SK-N-SH (cell line): ENCODE results near the gene CNTNAP2. TPM values are rescaled to one million over a fixed set of nuclear protein-coding genes. Genes with fewer than 3 reads are reported as not detected.

Experiments used
- CTCF ChIA-PET: fragments of 300-600, 350-600 bp; formaldehyde crosslinking; extraction: SDS; loops from one replicate; lab custom pipeline; 2021; lab: Yijun Ruan, JAX
- POLR2A ChIA-PET: fragments of 350-600 bp; sonication (Branson Sonifier 250); formaldehyde crosslinking; extraction: SDS; loops from one replicate; lab custom pipeline; 2020; ENCODE audit warnings: antibody characterized with exemption, inconsistent platforms; lab: Yijun Ruan, JAX
- DNase-seq: peaks from one replicate; pipeline ENCODE4 v3.0.0; 2012
- H2AFZ ChIP-seq: fragments of 200-600 bp; sonication (generic); 2 replicates; pipeline ENCODE4 v1.8.1; 2016; ENCODE audit warnings: antibody characterized with exemption, mild to moderate bottlenecking, low read depth
- H3F3A ChIP-seq: fragments of 200-600 bp; sonication (generic); replicated peaks from 2 replicates; pipeline ENCODE3; 2016; ENCODE audit warnings: antibody characterized with exemption, mild to moderate bottlenecking; ENCODE audit not compliant: insufficient read depth
- H3K27ac ChIP-seq, 2 experiments: fragments of 200-500 bp in 1 of 2; fragments of 200-600 bp in 1 of 2; sonication (Bioruptor generic) in 1 of 2; sonication (generic), shearing (Covaris generic) in 1 of 2; 2 replicates each; pipeline versions ENCODE4 v1.5.1 to v1.6.1; 2014 to 2016; ENCODE audit warnings: low read depth in 2 of 2, inconsistent platforms in 1 of 2, low read length in 1 of 2, mild to moderate bottlenecking in 1 of 2, mixed read lengths in 1 of 2
- H3K27me3 ChIP-seq: fragments of 200-600 bp; sonication (generic), shearing (Covaris generic); 2 replicates; pipeline ENCODE4 v1.6.1; 2016; ENCODE audit warnings: mixed run types; ENCODE audit not compliant: insufficient read depth
- H3K36me3 ChIP-seq, 2 experiments: fragments of 200-500 bp in 1 of 2; fragments of 200-600 bp in 1 of 2; sonication (Bioruptor generic) in 1 of 2; sonication (generic) in 1 of 2; replicated peaks in 1 of 2; 2 replicates each; pipeline versions ENCODE3 to v1.5.1; 2014 to 2016; ENCODE audit warnings: low read length in 1 of 2, mild to moderate bottlenecking in 1 of 2; ENCODE audit not compliant: insufficient read depth in 2 of 2, control insufficient read depth in 1 of 2
- H3K4me1 ChIP-seq, 2 experiments: fragments of 200-500 bp in 1 of 2; fragments of 200-600 bp in 1 of 2; sonication (Bioruptor generic) in 1 of 2; sonication (generic), shearing (Covaris generic) in 1 of 2; 2 replicates each; pipeline versions ENCODE4 v1.5.1 to v1.6.1; 2014 to 2016; ENCODE audit warnings: low read depth in 1 of 2, low read length in 1 of 2, mixed run types in 1 of 2; ENCODE audit not compliant: insufficient read depth in 2 of 2, control insufficient read depth in 1 of 2
- H3K4me2 ChIP-seq: fragments of 200-600 bp; sonication (generic), shearing (Covaris generic); 2 replicates; pipeline ENCODE4 v1.6.1; 2017; ENCODE audit warnings: mixed run types
- H3K4me3 ChIP-seq, 2 experiments: fragments of 200-500 bp in 1 of 2; fragments of 200-600 bp in 1 of 2; sonication (Bioruptor generic) in 1 of 2; sonication (generic), shearing (Covaris generic) in 1 of 2; 2 replicates each; pipeline versions ENCODE4 v1.5.1 to v1.8.1; 2014 to 2016; ENCODE audit warnings: low read depth in 2 of 2, inconsistent platforms in 1 of 2, low read length in 1 of 2, mild to moderate bottlenecking in 1 of 2, mixed read lengths in 1 of 2, moderate library complexity in 1 of 2
- H3K79me2 ChIP-seq: fragments of 200-600 bp; sonication (generic); 2 replicates; pipeline ENCODE4 v1.8.1; 2017; ENCODE audit warnings: mild to moderate bottlenecking; ENCODE audit not compliant: insufficient read depth
- H3K9ac ChIP-seq: fragments of 200-600 bp; sonication (generic); 2 replicates; pipeline ENCODE4 v1.6.1; 2017; ENCODE audit warnings: mixed run types
- H3K9me2 ChIP-seq: fragments of 200-600 bp; sonication (generic); 2 replicates; pipeline ENCODE4 v1.6.1; 2017; ENCODE audit warnings: mixed run types
- H3K9me3 ChIP-seq: fragments of 200-600 bp; sonication (generic); 2 replicates; pipeline ENCODE4 v1.6.1; 2017; ENCODE audit warnings: mixed run types, mild to moderate bottlenecking, moderate library complexity
- H4K20me1 ChIP-seq: fragments of 200-600 bp; sonication (generic); 2 replicates; pipeline ENCODE4 v1.6.1; 2017; ENCODE audit warnings: mild to moderate bottlenecking, mixed run types; ENCODE audit not compliant: insufficient read depth
- CHD2 ChIP-seq: fragments of 150-350 bp; IDR thresholded peaks from 2 replicates; pipeline ENCODE4 v1.6.1; 2018; ENCODE audit warnings: low read length; ENCODE audit not compliant: partially characterized antibody
- ELF1 ChIP-seq: IDR thresholded peaks from 2 replicates; pipeline ENCODE4 v1.4.0; 2012
- EP300 ChIP-seq, 2 experiments: IDR thresholded peaks; 2 replicates each; pipeline versions ENCODE4 v1.4.0 to v1.6.1; 2012; ENCODE audit warnings: borderline replicate concordance in 1 of 2, low read depth in 1 of 2, low read length in 1 of 2
- FOSL2 ChIP-seq: IDR thresholded peaks from 2 replicates; pipeline ENCODE4 v1.4.0; 2012; ENCODE audit warnings: low read depth, mild to moderate bottlenecking, moderate library complexity, borderline replicate concordance
- FOXJ3 ChIP-seq: sonication (generic); formaldehyde crosslinking; IDR thresholded peaks from 2 replicates; pipeline ENCODE4 v1.5.1; 2020; ENCODE audit warnings: mild to moderate bottlenecking, missing genetic modification reagents
- GATA2 ChIP-seq: sonication (generic); formaldehyde crosslinking; IDR thresholded peaks from 2 replicates; pipeline ENCODE4 v1.5.0; 2020; ENCODE audit warnings: mild to moderate bottlenecking, missing genetic modification reagents
- MEF2A ChIP-seq: IDR thresholded peaks from 2 replicates; pipeline ENCODE4 v1.4.0; 2012; ENCODE audit warnings: low read depth, borderline replicate concordance
- MXI1 ChIP-seq: IDR thresholded peaks from 2 replicates; pipeline ENCODE4 v1.6.1; 2012; ENCODE audit warnings: mild to moderate bottlenecking, low read depth, low read length, improper control_type of control experiment
- NFIC ChIP-seq: IDR thresholded peaks from 2 replicates; pipeline ENCODE4 v1.4.0; 2012; ENCODE audit warnings: borderline replicate concordance
- NRF1 ChIP-seq: IDR thresholded peaks from 2 replicates; pipeline ENCODE4 v1.6.1; 2012; ENCODE audit warnings: low read depth, mild to moderate bottlenecking, low read length
- RAD21 ChIP-seq: IDR thresholded peaks from 2 replicates; pipeline ENCODE4 v1.6.1; 2012; ENCODE audit warnings: mild to moderate bottlenecking, low read length
- RFX5 ChIP-seq: IDR thresholded peaks from 2 replicates; pipeline ENCODE4 v1.6.1; 2012; ENCODE audit warnings: mild to moderate bottlenecking, improper control_type of control experiment, low read length
- RXRA ChIP-seq: IDR thresholded peaks from 2 replicates; pipeline ENCODE4 v1.4.0; 2012; ENCODE audit warnings: low read depth, mild to moderate bottlenecking, borderline replicate concordance
- SMC3 ChIP-seq: IDR thresholded peaks from 2 replicates; pipeline ENCODE4 v1.6.1; 2012; ENCODE audit warnings: low read depth, low read length, improper control_type of control experiment
- TEAD4 ChIP-seq: IDR thresholded peaks from 2 replicates; pipeline ENCODE4 v1.4.0; 2012; ENCODE audit warnings: mild to moderate bottlenecking, borderline replicate concordance; ENCODE audit not compliant: insufficient read depth
- USF2 ChIP-seq: fragments of 150-350 bp; IDR thresholded peaks from 2 replicates; pipeline ENCODE4 v1.6.1; 2017; ENCODE audit warnings: antibody characterized with exemption, low read length, low read depth, borderline replicate concordance
- YY1 ChIP-seq: IDR thresholded peaks from 2 replicates; pipeline ENCODE4 v1.4.0; 2012; ENCODE audit warnings: low read depth, mild to moderate bottlenecking
- WGBS: methylation state at CpG from one replicate; pipeline ENCODE4 v1.1.6; 2017; ENCODE audit warnings: low lambda C conversion rate; 5-methylcytosine and 5-hydroxymethylcytosine counted together
- polyA plus RNA-seq, 3 experiments: library from polyadenylated mRNA; depleted of rRNA; stranded (reverse); fragments of >200 nt; gene quantifications; 2 replicates each; pipeline ENCODE4 v1.2.3, GENCODE V29; 2012
- TF ChIP-seq, protein P1 (sequence below): IDR thresholded peaks from 2 replicates; pipeline ENCODE4 v1.4.0; 2012; ENCODE audit warnings: low read depth, borderline replicate concordance
- TF ChIP-seq, protein P2 (sequence below): fragments of 200-600 bp; sonication (generic); IDR thresholded peaks from 2 replicates; pipeline ENCODE4 v1.6.1; 2017; ENCODE audit warnings: antibody characterized with exemption, mild to moderate bottlenecking, moderate library complexity

Gene CNTNAP2
- polyA plus RNA-seq, 1 of the 3 experiments (the other 2 are of a cell fraction) = 3.4 TPM

DNA sequence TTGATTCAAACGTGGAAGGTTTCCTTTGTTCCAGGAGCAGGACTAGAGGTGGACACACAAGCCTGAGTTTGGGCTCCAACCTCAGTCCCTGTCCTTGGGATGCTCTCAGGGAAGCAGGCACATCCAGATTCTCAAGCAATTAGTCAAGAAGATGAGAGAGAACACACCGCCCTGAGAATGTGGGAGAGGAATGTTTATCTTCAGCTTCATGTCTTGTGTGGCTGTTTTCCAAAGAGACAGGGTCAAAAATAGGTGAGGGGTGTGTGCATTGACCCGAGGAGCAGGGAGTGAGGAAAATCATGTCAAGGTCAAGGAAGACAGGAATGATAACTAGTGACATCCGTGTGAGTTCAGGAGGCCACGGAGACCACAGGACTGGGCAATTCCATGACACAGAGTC lies 2001.8 kb downstream of the CNTNAP2 start:
- H3K27ac ChIP-seq = no peak overlapping the region
- no peaks in the 10 kb centered on the region for H3K27me3 ChIP-seq
- ChIA-PET CTCF (interaction anchor here (1.1 kb wide), 1 partner anchor 25 kb away, joined by 3 read pairs; no protein-coding TSS in a partner anchor), POLR2A (no interaction called here)
- H4K20me1 ChIP-seq = no peaks in the 10 kb centered on the region
- no peak overlapping the region for H2AFZ ChIP-seq
- no peaks in the 10 kb centered on the region for H3K9me3 ChIP-seq
- no peaks in the 10 kb centered on the region for H3K36me3 ChIP-seq
- no peak overlapping the region for H3K4me3 ChIP-seq
- no peaks in the 10 kb centered on the region for H3F3A ChIP-seq
- H3K9me2 ChIP-seq = no peaks in the 10 kb centered on the region
- no peaks in the 10 kb centered on the region for H3K79me2 ChIP-seq
- no peak for DNase-seq
- no peak overlapping the region for H3K4me2 ChIP-seq
- no peak overlapping the region for H3K9ac ChIP-seq
- WGBS = 53% methylated on average over 5 of the region's 5 CpGs
- TF ChIP-seq ELF1 (no peak), SMC3 (no peak), RAD21 (no peak), FOSL2 (no peak), FOXJ3 (CRISPR knock-in tag) (no peak), RXRA (no peak), NFIC (no peak), YY1 (no peak), TEAD4 (no peak), NRF1 (no peak), MEF2A (no peak), RFX5 (no peak), USF2 (no peak), GATA2 (CRISPR knock-in tag) (no peak), MXI1 (no peak), CHD2 (no peak), EP300 (IDR thresholded peaks at IDR 0.05; ENCODE audit: borderline replicate concordance in 1 of 2, low read depth in 1 of 2, low read length in 1 of 2) (no peak)
- TF ChIP-seq, protein P1, sequence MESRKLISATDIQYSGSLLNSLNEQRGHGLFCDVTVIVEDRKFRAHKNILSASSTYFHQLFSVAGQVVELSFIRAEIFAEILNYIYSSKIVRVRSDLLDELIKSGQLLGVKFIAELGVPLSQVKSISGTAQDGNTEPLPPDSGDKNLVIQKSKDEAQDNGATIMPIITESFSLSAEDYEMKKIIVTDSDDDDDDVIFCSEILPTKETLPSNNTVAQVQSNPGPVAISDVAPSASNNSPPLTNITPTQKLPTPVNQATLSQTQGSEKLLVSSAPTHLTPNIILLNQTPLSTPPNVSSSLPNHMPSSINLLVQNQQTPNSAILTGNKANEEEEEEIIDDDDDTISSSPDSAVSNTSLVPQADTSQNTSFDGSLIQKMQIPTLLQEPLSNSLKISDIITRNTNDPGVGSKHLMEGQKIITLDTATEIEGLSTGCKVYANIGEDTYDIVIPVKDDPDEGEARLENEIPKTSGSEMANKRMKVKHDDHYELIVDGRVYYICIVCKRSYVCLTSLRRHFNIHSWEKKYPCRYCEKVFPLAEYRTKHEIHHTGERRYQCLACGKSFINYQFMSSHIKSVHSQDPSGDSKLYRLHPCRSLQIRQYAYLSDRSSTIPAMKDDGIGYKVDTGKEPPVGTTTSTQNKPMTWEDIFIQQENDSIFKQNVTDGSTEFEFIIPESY = no peak
- TF ChIP-seq, protein P2, sequence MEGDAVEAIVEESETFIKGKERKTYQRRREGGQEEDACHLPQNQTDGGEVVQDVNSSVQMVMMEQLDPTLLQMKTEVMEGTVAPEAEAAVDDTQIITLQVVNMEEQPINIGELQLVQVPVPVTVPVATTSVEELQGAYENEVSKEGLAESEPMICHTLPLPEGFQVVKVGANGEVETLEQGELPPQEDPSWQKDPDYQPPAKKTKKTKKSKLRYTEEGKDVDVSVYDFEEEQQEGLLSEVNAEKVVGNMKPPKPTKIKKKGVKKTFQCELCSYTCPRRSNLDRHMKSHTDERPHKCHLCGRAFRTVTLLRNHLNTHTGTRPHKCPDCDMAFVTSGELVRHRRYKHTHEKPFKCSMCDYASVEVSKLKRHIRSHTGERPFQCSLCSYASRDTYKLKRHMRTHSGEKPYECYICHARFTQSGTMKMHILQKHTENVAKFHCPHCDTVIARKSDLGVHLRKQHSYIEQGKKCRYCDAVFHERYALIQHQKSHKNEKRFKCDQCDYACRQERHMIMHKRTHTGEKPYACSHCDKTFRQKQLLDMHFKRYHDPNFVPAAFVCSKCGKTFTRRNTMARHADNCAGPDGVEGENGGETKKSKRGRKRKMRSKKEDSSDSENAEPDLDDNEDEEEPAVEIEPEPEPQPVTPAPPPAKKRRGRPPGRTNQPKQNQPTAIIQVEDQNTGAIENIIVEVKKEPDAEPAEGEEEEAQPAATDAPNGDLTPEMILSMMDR = no peak
- TF ChIP-seq, all 33 proteins: peak for 0
- peaks cover 0 to 7% of the 10 kb centered on the region in 2 experiments; a peak in 2 of 4 replicates for H3K4me1 ChIP-seq
